ENCODE measurements around the gene NUDT17.
A peak's percentile ranks its signal among the peaks of the same experiment; 100 is the strongest.

NUDT17 gene

DNA sequence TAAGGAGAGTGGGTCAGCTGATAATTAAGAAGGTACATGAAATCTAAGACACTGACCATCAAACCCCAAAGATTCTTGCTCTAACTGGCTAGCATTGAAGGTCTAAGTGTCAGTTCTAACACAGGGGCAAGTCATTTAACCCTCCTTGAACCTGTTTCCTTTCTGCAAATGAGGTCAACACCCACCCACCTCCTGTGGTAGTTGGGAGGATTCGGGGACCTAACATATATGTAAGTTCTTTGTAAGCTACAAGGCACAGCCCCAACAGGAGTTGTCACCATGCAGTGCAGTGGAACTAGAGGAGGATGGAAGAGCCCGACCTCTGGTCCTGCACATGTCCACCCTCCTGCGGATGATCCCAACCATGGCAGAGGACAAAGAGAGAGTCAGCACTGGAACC is 2.4 kb downstream of the NUDT17 start:
- no peak for DNase-seq (ENCODE audit: low spot score)

DNA sequence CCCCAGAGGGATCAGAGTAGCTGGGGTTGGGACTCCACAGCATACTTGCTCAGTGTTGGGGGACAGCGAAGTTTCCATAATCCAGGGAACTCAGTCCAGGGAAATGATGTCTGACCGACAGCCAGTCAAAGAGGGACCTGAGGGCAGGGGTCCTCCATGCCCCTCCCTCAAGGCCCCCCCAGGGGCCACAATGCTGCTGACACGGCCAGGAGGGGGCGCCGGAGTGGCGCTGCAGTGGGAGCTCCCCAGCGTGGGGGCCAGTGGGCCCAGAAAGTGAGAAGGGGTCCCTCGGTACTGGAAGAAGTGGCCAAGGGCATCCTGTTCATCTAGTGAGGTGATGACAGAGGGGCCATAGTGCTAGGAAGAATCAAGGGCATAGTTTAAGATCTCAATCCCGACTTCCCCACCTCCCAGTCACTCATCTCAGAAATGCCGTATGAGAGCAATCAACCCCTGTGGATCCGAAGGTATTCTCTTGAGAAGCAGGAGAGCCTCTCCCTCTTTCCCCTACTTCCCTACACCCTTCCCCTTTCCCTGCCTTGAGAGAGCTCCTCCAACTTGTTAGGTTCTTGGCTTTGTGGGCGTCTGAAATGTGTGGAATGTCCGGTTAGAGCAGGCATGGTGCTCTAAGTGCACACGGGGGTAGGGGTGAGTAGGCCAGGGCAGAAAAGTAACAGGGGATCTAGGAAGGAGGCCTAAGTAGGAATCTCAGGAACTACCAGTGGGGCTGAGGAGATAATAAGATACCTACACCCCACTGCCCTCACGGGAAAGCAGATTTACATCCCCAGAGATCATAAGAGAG is 4.1 kb downstream of the NUDT17 start:
- DNase-seq (ENCODE audit: low spot score), result no peak

DNA sequence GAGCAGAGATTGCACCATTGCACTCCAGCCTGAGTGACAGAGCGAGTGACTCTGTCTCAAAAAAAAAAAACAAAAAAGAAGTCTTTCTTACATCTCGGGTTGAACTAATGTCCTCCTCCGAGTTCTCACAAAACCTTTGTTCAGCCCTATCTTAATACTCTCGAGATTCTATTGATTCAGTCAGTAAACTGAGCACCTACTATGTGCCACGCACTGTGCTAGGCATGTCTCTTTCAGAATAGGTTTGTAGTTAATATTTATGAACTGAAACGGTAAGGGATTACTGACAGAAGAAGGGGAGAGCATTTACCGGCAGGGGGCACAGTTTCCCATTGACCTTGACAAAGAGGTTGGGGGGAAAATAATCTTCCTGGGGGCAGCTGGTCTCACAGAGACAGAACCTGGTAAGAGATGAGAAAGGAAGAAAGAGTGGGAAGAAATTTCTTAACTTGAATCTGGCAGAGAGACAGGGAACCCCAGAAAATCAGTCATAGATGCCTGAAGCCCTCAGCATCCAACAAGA is 10.1 kb downstream of the NUDT17 start:
- no peak for DNase-seq (ENCODE audit: low spot score)

DNA sequence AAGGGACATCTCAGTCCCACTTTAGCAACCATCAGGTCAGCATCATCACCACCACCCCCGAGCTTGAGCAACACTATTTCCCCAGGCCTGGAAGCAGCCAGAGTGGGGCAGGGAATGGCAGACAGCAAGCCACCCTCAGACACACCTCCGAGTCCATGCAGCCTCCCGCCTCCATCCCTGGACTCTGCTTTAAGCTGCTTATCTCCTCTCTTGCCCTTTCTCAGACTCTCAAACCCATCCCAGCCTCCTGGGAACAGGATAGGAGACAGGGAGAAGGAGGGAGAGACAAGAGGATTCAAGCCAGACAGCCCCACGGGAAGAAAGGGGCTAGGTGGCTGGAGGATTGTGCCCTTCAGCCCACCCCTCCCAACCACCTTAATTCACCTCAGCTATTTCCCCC is 11.7 kb downstream of the NUDT17 start:
- no peak for DNase-seq (ENCODE audit: low spot score)

DNA sequence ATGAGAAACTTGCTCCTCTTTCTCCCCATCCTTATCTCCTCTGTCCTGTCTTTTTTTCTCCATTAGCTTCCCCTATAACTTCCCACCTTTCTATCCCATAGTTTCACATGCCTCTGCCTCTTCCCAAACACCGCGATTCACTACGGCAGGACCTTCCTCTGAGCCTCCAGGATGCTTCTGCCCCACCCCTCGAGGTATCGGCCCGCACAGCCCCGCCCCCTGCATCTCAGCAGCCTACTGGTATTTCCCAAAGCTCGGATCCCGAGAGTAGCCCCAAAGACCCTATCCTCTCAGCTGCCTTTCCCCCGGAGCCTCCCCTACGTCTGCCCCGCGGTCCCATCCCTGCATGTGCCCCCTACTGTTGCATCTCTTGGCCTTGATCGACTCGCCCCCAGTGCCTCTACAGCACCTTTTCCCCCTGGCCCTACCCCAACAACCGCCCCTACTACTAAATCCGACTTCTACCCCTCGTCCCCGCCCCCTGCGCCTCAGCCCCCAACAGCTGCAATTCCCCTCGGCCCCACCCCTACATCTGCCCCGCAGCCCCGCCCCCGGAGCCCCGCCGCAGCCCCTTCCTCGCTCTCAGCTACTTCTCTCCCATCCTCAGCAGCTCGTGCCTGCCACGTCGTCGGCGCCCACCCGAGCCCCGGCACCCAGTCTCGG is 12.9 kb downstream of the NUDT17 start:
- DNase-seq (ENCODE audit: low spot score), result peak; percentile 76

DNA sequence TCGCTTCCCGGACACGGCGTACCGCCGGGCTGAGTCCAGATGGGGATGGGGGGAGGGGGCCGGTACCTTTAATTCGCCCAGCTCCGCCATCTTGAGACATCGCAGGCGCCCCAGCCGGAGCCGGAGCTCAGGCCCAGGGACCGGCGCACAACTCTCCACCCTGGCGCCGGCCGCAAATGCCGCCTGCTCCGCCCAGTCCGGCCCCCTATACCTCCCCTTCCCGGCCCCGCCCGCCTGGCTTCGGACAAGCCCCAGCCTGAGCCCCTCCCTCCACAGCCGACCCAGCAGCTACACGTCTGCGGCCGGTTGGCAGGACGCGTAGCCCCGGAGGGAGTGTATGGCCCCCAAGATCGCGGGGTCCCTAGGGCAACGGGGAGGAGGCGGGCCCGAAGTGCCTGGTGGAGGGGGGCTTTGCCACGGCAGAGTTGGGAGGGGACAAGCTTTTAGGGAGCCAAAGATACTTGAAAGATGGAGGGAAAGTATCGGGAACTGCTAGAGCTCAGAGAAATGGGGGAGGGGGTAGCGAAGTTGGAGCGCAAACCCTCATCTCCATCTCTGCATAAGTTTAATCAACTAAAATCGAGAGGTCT is 13.6 kb downstream of the NUDT17 start, which contains the start of gene PIAS3:
Gene PIAS3 (minus strand): TSS at position 181 of the 590 bp plus-strand sequence. CDS start 91 bp downstream, at position 90.
- DNase-seq (ENCODE audit: low spot score), result peak; percentile 94

DNA sequence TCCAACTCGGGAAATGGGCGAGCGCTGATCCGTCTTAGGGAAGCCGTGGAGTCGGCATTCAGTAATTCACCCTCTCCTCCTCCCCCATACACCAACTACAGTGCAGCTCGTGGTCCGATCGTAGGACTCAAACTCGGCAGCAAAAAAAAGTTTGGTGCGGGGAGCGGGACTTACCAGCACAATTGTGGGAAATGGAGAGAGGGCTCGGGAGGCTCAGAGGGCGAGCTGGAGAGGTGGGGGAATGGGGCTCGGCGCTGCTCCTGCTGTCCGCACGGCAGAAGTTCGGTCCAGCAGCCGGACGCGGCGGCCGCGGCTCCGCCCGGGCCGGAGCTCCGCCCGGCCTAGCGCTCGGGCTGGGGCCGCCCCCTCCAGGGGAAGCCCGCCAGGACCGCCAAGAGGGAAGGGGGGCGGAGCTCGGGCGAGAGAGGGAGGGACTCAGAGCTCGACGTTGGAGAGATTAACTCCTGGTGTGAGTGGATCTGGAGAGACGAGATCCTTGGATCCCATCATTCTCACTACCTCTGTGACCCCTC is 14.1 kb downstream of the NUDT17 start:
- peak; percentile 86 for DNase-seq (ENCODE audit: low spot score)

DNA sequence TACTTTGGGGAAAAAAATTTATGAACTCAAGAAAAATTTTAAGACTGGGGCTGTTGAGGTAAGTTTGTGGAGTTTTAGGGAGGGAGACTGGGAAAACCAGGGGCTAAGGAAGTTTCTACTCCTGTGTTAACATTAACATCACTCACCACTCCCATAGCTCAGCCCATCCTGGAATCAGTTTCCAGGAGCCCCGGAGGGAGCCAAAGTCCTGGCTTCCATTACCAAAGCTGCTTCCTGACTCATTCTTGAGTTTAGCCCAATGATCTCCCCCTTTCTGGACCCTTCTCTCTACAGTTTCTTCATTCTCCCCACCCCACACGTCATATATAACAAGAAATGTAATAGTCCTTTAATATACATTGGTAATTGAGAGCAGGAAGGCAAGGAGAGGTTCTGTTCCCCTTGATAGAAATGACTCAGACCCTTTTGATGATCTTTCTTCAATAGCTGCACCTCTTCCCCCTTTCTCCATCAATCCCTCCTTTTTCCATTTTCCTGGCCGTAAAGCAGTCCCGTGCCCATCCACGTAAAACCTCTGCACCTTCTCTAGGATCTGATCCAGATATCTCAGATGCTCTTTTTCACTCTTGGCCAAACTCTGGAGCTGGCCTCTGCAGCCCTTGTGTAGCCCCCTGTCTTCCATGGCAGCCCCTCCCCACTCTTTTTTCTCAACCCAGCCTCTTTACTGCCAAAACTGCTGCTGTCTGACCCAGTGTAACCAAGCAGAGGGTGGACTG is 18.0 kb downstream of the NUDT17 start:
- no peak for DNase-seq (ENCODE audit: low spot score)

DNA sequence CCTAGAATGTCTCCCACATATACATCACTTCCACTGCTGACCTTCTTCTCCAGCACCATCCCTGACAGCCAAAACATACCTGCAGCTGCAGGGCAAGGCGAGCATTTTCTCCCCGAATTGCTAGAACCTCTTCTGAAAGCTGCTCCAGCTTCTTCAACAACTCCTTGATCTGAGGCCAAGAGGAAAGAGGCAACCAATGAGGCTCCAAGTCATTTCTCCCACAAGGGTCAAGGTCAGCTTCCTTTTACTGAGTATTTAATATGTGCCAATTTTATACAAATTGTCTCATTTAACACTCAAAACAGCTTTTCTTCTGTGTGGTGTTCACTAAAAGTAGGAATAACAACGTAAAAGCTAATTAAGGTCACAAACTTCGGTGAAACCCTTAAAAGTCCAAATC is 22.8 kb downstream of the NUDT17 start:
- no peak for DNase-seq (ENCODE audit: low spot score)

DNA sequence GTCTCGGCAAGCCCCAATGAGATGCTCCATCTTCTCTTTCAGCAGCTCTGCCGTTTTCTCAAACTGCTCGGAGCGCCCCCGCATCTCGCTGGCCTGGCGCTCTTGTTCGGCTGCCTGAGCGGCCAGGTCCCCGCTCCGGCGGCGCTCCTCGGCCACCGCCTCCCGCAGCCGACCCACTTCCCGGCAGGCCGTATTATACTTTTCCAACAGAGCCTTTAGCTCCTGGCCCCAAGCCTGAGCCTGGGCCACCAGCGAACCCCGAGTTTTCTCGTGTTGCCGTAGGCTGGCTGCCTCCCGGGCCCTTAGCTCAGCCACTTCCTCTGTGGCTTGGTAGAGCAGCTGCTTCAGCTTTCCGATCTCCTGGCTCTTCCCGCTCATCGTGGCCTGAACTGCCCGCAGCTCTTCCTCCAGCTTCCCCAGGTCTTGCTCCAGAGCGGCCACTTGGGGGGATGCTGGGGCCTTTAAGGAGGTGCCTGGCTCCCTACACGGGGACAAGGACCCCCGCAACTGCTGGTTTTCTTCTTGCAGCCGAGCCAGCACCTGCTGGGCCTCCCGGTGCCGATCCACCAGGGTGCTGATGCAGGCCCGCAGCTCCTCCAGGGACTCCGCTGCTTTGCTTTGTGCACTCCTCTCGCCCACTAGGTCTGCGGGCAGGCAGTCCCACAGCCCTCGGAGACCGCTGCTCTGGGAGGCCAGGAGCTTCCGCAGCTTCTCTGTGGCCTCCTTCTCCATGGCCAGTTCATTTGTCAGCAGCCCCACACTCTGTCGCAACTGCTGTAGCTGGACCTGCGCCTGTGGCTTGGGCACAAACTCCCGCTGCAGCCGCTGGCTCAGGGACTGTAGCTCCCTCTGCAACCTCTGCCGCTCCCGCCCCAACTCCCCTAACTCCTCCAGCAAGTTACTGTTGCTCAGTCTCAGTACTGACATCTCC is 26.8 kb downstream of the NUDT17 start:
- DNase-seq (ENCODE audit: low spot score), result peak; percentile 80

DNA sequence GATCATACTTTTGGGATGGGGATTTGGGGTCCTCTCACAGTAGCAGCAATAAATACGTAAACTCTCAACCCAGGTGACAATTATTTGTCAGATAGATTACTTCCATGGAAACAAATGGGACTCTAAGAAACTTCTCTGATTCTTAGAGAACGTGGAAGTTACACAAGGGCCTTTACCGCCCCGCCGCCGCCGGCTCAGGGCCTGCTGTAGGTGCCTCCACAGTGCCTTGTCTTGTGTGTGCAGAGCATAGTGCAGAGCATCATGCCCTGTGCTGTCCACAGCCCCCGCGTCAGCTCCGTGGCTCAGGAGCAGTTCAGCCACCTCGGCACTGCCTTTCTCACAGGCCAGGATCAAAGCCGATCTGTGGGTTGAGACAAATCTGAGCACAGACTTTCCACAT is 29.2 kb downstream of the NUDT17 start:
- no peak for DNase-seq (ENCODE audit: low spot score)

DNA sequence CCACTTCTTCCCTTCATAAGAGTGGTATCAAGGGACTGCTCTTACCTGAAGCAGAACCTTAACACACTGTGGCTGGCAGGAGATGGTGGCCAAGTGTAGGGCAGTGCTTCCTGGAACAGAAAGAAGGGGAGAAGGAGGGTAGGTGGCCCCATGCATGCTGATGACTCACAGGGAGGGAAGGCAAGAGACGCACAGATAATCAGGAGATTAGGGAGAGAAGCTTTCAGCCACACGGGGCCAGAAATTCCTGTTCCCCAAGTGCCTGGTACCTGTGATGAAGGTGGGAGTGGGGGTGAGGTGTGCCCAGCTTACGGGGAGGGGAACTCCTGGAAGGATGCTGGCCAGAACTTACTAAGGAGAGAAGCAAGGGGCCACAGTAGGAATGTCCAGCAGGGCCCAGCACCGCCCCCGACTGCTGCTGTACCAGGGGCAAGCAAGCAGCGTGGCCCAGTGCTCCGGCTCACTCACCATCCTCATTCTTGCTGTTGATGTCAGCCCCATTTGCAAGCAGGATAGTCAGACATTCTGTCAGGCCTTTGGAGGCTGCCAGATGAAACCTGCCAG is 32.6 kb downstream of the NUDT17 start:
- DNase-seq (ENCODE audit: low spot score), result no peak

DNA sequence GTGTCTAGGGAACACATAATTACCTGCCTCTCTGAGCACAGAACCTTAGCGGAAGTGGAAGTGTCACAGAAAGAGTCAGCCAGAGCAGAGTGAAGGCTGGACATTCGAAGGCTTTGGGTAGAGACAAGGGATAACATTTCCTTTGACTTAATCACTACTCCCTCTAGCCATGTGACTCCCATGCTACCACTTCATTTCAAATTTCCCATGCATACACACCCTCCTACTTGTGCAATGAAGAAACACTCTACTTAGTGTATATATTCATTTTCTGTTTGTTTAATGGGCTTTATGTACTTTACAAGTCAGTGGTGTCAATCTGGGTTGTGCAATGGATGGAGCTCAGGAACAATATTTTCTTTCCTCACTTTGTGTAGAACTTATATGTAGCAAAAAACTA is 33.3 kb downstream of the NUDT17 start:
- no peak for DNase-seq (ENCODE audit: low spot score)

DNA sequence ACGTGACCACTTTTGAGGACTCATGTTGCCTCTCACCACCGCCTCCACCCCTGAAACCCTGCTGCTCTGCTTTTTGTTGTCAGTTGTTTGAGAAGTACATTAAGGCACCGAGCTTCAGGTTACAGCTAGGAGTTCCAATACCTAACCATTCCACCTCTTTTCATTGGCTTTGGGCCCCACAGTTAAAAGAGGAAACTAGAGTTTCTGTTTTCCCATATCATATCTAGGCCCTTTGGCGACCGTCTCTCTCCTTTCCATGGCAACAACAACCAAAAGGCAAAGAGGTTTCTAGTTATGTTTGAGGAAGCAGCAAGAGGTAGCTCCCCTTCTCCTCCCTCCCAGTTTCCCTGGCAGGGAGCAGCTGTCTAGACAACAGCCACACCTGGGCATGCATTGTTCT is 34.3 kb downstream of the NUDT17 start:
- DNase-seq (ENCODE audit: low spot score), result no peak

DNA sequence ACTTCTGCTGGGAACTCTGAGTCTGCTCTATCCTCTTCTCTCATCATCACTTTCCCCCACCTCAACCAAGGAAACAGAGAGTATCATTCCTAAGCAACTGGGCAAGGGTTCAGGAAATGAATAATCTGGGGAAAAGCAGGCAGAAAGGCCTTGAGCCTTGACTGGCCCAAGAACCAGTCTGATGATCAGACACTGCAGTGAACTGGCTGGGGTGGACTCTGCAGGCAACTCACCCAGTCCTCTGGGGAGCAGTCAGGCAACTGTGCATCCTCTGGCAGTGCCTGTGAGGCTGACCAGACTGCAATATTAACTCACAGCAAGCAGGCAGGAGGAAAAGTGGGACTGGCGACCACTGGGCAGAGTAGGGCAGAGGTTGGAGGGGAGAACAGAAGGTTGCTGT is 39.2 kb downstream of the NUDT17 start:
- DNase-seq (ENCODE audit: low spot score), result no peak

DNA sequence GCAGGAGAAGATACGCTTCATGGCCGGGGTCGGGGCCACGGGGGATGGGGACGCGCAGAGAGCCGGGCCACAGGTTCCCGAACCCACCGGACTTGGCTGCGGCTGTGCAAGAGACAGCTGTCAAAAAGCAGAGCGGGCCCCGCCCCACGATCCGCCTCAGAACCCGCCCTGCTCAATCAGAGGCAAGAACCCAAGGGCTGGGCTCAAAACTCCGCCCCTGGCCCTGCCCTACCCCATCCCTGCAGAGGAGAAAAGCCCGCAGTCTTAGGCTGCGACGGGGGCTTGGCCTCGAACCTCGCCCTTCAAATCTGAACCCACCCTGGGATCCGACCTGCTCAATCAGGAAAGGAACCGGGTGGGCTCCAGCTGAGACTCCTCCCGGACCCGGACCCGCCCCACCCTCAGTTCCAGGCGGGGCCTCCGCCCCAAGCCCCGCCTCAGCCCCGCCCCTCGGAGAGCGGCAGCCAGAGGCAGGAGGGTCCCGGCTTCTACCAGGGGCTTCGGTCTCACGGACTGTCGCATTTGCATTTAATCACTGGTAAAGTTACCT is 40.4 kb downstream of the NUDT17 start, which contains the start of gene ANKRD35:
Gene ANKRD35 (minus strand): TSS at position 129 of the 550 bp plus-strand sequence. CDS start 108 bp downstream, at position 21.
- DNase-seq (ENCODE audit: low spot score), result peak; percentile 81

DNA sequence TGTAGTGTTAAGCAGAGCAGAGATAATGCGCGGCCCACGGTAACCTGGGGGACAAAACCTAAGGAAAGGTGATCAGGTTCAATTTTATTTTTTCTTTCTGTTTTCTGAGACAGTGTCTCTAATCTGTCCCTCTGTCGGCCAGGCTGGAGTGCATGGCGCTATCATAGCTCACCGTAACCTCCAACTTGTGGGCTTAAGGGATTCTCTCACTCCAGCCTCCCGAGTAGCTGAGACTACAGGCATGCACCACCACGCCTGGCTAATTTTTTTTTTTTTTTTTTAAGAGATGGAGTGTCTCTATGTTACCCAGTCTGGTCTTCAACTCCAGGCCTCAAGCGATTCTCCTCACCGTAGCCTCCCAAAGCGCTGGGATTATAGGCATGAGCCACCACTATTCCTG is 41.0 kb downstream of the NUDT17 start:
- DNase-seq (ENCODE audit: low spot score), result no peak

DNA sequence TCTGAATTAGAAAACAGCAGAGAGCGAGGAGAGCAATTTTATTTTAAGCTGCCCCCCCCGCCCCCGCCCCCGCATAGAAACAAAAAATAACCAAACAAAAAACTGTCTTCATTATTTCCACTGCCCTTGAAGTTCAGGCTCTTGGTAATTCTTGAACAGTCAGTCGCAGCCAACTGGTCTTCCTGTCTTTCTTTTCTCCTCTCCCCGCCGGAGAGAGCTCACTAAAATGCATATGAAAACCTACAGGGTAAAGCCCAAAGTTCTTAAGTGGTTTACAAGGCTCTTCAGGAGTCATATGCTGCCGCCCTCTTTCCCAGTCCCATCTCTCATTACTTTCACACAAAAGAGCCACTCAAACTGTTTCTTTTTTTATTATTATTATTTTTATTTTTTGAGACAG is 41.4 kb downstream of the NUDT17 start:
- no peak for DNase-seq (ENCODE audit: low spot score)

DNA sequence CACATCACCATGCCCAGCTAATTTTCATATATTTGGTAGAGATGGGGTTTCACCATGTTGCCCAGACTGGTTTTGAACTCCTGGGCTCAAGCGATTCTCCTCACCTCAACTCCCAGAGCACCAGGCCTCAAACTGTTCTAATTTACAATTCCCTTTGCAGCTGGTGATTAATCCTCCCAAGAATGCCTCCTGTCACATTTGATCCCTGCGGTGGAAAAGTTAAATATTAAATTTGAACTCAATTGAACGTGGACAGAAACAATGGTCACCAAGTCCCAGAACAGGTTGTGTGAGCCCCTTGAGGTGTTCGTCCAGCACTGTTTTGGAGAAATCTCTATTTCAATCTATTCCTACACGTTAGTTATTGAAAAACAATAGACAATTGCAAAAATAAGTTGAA is 42.2 kb downstream of the NUDT17 start:
- DNase-seq (ENCODE audit: low spot score), result no peak

DNA sequence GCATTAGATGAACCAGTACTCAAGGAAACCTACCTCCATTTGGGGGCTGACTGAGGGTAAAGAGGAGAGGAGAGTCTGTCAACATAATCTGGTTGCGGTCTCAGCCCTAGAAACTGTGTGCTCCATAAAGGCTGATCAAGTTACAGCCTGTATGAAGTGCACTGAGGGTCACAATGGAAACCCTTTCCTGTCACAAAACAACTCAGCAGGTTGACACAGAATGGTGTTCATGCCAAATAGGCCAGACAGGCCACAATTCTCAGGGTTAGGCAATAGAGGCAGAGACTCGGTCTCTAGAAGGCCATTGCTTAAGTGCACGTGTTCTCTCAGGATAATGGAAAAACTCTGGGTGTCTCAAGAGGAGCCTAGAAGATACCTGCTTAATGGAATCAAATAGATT is 44.3 kb downstream of the NUDT17 start:
- no peak for DNase-seq (ENCODE audit: low spot score)
